ENCODE measurements around the gene ZNF358.

DNA sequence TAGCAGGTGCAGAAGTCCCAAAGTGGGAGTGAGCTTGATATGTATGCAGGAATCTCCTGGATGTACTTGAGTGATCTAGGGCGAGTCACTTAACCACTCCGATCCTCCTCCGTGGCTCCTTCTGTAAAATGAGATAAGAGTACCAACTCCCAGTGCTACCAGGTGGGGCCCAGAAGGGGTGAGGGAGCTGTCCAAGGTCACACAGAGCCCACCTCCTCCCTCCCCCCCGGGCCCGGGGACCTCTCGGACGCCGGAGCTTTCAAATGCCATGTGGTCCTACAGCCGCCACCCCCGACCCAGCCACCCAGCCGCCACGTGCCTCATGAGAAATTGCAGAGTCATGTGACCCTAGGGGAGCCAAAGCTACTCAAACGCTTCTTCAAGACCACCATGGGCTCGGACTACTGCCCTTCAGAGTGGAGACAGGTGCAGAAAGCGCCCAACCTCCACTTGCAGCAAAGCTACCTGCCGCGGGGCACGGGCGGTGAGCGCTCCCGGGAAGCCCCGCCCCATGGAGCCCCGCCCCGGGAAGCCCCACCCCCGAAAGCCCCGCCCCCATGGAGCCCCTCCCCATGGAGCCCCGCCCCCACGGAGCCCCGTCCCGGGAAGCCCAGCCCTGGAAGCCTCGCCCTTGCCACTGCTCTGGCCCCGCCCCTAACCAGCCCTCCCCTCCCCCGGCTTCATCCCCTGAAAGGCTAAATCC lies 10.1 kb upstream of the ZNF358 start:
- TF ChIP-seq, protein P1, sequence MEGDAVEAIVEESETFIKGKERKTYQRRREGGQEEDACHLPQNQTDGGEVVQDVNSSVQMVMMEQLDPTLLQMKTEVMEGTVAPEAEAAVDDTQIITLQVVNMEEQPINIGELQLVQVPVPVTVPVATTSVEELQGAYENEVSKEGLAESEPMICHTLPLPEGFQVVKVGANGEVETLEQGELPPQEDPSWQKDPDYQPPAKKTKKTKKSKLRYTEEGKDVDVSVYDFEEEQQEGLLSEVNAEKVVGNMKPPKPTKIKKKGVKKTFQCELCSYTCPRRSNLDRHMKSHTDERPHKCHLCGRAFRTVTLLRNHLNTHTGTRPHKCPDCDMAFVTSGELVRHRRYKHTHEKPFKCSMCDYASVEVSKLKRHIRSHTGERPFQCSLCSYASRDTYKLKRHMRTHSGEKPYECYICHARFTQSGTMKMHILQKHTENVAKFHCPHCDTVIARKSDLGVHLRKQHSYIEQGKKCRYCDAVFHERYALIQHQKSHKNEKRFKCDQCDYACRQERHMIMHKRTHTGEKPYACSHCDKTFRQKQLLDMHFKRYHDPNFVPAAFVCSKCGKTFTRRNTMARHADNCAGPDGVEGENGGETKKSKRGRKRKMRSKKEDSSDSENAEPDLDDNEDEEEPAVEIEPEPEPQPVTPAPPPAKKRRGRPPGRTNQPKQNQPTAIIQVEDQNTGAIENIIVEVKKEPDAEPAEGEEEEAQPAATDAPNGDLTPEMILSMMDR (IDR thresholded peaks at IDR 0.05) = no peak
- no peak for TF ChIP-seq POLR2AphosphoS5 (IDR thresholded peaks at IDR 0.05)

Measured in sigmoid colon (tissue), 4 donors.